ENCODE results near the gene LDB1.

DNA sequence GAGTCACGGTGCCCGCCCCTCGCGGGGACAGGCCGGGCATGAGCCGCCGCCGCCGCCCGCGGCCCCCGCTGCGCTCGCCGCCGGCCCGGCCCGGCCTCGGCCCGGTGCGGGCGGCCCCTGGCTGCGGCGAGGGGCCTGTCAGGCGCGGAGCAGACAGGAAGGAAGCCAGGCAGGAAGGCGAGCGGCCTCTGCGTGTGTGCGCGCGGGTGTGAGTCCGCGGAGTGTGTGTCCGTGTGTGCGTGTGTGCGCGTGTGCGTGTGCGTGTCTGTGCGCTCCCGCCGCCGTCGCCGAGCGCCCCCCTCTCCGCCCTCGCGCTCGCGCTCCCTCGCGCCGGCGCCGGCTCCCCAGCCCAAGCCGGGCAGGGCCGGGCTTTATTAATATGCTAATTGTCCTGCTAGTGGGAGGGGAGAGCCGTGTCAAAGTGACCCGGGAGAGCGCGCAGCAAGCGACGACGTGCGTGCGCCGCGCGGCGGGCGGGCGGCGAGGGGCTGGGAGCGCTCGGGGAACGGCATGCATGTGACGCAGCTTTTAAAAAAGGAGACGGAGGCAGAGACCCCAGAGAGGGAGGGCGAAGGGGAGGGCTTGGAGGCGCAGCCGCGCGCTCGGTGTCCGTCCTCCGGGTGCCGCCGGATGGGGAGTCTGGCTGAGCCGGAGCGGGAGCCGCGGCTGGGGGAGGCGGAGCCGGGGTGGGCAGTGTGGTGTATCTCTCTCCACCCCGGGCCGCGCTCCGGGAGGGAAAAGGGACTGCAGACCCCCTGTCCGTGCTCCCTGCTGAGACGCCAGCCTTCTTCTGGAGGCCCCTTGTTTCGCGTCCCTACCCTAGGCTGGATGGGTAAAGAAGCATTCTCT is at the start of gene LDB1:
- no peak for TF ChIP-seq EP300 (IDR thresholded peaks at IDR 0.05)
- TF ChIP-seq, protein P1, sequence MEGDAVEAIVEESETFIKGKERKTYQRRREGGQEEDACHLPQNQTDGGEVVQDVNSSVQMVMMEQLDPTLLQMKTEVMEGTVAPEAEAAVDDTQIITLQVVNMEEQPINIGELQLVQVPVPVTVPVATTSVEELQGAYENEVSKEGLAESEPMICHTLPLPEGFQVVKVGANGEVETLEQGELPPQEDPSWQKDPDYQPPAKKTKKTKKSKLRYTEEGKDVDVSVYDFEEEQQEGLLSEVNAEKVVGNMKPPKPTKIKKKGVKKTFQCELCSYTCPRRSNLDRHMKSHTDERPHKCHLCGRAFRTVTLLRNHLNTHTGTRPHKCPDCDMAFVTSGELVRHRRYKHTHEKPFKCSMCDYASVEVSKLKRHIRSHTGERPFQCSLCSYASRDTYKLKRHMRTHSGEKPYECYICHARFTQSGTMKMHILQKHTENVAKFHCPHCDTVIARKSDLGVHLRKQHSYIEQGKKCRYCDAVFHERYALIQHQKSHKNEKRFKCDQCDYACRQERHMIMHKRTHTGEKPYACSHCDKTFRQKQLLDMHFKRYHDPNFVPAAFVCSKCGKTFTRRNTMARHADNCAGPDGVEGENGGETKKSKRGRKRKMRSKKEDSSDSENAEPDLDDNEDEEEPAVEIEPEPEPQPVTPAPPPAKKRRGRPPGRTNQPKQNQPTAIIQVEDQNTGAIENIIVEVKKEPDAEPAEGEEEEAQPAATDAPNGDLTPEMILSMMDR (IDR thresholded peaks at IDR 0.05): peak in 1 of 2 donors; percentile 11
- TF ChIP-seq POLR2A (IDR thresholded peaks at IDR 0.05): peak; percentile 65 to 78

All from suprapubic skin (tissue), 3 donors.